SK-N-MC (cell line): Measurements from ENCODE around the gene GLYR1.

Experiments
- EZH2 ChIP-seq: fragments of 200-600 bp; sonication (generic); IDR thresholded peaks from one replicate; pipeline ENCODE4 v1.6.1; 2017; ENCODE audit warnings: antibody characterized with exemption
- FOXP2 ChIP-seq: optimal IDR thresholded peaks from 2 replicates; pipeline ENCODE3; 2011; ENCODE audit warnings: mild to moderate bottlenecking, moderate library complexity; ENCODE audit not compliant: insufficient read depth; ENCODE audit errors: extremely low read length, control extremely low read depth
- POLR2AphosphoS5 ChIP-seq: IDR thresholded peaks from 2 replicates; pipeline ENCODE4 v1.6.1; 2012; ENCODE audit warnings: mild to moderate bottlenecking, low read depth, low read length, borderline replicate concordance

DNA sequence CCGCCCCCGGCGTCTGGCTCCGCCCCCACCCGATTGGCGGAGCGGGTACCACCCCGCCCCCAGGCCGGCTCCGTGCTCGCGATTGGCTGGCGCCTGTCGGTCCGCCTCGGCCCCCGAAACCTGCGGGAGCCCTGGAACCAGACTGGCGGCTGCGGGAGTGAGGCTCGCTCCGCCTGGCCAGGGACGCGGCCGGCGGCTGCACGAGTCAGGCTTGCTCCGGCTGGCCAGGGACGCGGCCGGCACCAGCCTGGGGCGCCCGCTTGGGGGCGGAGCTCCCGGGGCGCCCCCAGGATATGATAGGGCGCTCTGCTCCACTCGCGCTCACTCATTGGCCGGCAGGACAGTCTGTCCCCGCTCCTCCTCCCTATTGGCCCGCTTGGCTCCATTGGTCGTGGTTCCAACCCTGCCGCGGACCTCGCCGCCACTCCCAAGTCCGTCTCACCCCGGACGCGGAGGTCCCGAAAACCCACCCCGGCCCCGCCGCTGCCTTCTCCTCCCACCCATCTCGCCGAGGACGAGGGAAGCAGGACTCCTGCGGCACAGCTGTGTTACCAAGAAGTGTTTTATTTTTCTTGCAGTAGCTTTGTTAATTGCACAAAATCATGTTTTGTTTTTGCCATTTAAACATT lies 44.3 kb downstream of the GLYR1 start:
- no peak for TF ChIP-seq EZH2
- TF ChIP-seq POLR2AphosphoS5: 0 out of 2 replicates have a peak, but pooled peaks have one; percentile 20
- no peak for TF ChIP-seq FOXP2
